Activated CD4-positive, CD25-positive, alpha-beta regulatory T cell treated with anti-CD3 and anti-CD28 coated beads, Interleukin-2, amount 50 U/mL, for 72 hours (primary cell): Measurements from ENCODE around the gene ARPP21.
"Not testable (repeated sequence)": the region's sequence is repeated elsewhere in the genome, so short reads cannot be mapped to it uniquely, and the experiment has no call there.

Experiments
- DNase-seq: peaks from one replicate; pipeline ENCODE4 v3.0.0; 2021

Gene ARPP21

GRCh38 chr3:35639254-35640186 is at the start of gene ARPP21:
Gene ARPP21 (plus strand): TSS chr3:35639525. CDS start chr3:35681752, 42,227 bp downstream.
- DNase-seq: peak; percentile 29

GRCh38 chr3:35592589-35593295 is 46.6 kb upstream of the ARPP21 start:
- no peak for DNase-seq

GRCh38 chr3:35594739-35595138 is 44.6 kb upstream of the ARPP21 start:
- no peak for DNase-seq

GRCh38 chr3:35596335-35596995 is 42.9 kb upstream of the ARPP21 start:
- no peak for DNase-seq

- DNase-seq: no peak
These were observed 41.8 kb upstream of the ARPP21 start for GRCh38 chr3:35597490-35597889.

GRCh38 chr3:35598804-35599203 is 40.5 kb upstream of the ARPP21 start:
- no peak for DNase-seq

GRCh38 chr3:35601959-35602358 is 37.4 kb upstream of the ARPP21 start:
- no peak for DNase-seq

- DNase-seq: no peak
These were observed 36.9 kb upstream of the ARPP21 start for GRCh38 chr3:35602395-35602936.

GRCh38 chr3:35616346-35616745 is 23.0 kb upstream of the ARPP21 start:
- DNase-seq: no peak

GRCh38 chr3:35617370-35617769 is 22.0 kb upstream of the ARPP21 start:
- DNase-seq: no peak

- DNase-seq: not testable (repeated sequence)
These were observed 19.1 kb upstream of the ARPP21 start for GRCh38 chr3:35620238-35620637.

GRCh38 chr3:35624698-35625097 is 14.6 kb upstream of the ARPP21 start:
- no peak for DNase-seq

- DNase-seq: no peak
These were observed 5.8 kb upstream of the ARPP21 start for GRCh38 chr3:35633332-35634124.

GRCh38 chr3:35635407-35635806 is 3.9 kb upstream of the ARPP21 start:
- no peak for DNase-seq

- DNase-seq: no peak
These were observed 3.2 kb upstream of the ARPP21 start for GRCh38 chr3:35635926-35636683.

- no peak for DNase-seq
These were observed 910 bp upstream of the ARPP21 start for GRCh38 chr3:35638251-35638979.

- DNase-seq: no peak
These were observed 408 bp upstream of the ARPP21 start for GRCh38 chr3:35638980-35639253.

- DNase-seq: no peak
These were observed 1.2 kb downstream of the ARPP21 start for GRCh38 chr3:35640190-35641165.

- DNase-seq: no peak
These were observed 2.0 kb downstream of the ARPP21 start for GRCh38 chr3:35641331-35641730.
